ENCODE data around the gene ME3. TPM values are rescaled to one million over a fixed set of nuclear protein-coding genes. Genes with fewer than 3 reads are reported as not detected.

Gene ME3
- total and polyA plus RNA-seq, 4 donors, result 7.4 to 38.7 (median 21.2) TPM

- Histone ChIP-seq H3K27ac (ENCODE audit: low read depth in 1 of 2, low read length in 1 of 2) (no peak overlapping the region), H3K27me3 (ENCODE audit: control insufficient read depth in 3 of 3, insufficient read depth in 3 of 3, low read length in 2 of 3) (no peaks in the 10 kb centered on the region), H3K4me1 (ENCODE audit: control insufficient read depth in 5 of 5, insufficient read depth in 5 of 5, low read length in 5 of 5) (peaks cover 0 to 7% (median 0%) of the 10 kb centered on the region in 5 donors), H3K36me3 (ENCODE audit: control insufficient read depth in 4 of 4, insufficient read depth in 4 of 4, low read length in 4 of 4) (no peaks in the 10 kb centered on the region), H3K9ac (ENCODE audit: insufficient read depth in 1 of 2, low read length in 2 of 2) (no peak overlapping the region), H3K9me3 (ENCODE audit: control insufficient read depth in 4 of 4, insufficient read depth in 3 of 4, low read length in 3 of 4) (no peaks in the 10 kb centered on the region), H3K4me3 (no peak overlapping the region)
- 87 to 89% methylated on average over 2 of the region's 2 CpGs for WGBS, 2 donors
- TF ChIP-seq CTCF (IDR thresholded peaks at IDR 0.05; ENCODE audit: control extremely low read depth, extremely low read depth), result no peak
- no peak for ATAC-seq (ENCODE audit: insufficient read depth, low FRiP score)
- no peak for DNase-seq
Observed at GRCh38 chr11:86708669-86709068, 36.3 kb upstream of the ME3 start.

DNA sequence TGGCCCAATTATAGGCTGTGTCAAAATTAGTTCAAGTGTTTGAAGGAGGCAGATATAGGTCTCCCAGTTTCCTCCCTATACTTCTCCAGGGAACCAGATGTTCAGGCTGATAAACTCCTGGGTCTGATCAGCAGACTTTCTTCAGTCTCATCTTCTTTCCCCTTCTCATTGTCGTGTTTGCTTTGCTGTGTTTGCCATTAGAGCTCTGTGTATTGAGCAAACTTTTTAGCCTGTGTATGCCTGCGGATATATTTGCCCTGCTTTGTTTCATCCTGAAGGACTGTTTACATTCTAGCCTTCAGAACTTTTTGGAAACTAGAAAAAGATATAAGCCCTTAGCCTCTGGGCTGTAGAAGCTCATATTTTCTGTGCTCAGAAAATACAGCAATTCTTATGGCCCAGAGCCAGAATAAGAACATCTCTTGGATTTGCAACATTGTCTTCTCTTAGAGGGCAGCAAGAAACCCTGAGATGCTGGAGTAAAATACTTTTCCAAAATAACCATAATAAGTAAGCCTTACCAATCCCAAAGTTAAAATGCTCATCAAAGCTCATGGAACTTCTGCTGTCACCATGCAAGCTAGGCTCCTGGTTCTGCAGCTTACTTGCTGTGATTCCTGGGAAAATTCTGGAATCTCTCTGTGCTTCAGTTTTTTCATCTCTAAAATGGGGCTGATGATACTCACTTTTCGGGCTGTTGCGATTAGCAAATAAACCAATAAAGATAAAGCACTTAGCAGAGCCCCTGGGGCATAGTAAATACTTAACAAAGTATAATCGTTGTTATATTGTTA, 34.1 kb upstream of the ME3 start:
- Histone ChIP-seq H3K27ac (ENCODE audit: low read depth in 1 of 2, low read length in 1 of 2) (no peak overlapping the region), H3K36me3 (ENCODE audit: control insufficient read depth in 4 of 4, insufficient read depth in 4 of 4, low read length in 4 of 4) (no peaks in the 10 kb centered on the region), H3K9ac (ENCODE audit: insufficient read depth in 1 of 2, low read length in 2 of 2) (no peak overlapping the region), H3K4me1 (ENCODE audit: control insufficient read depth in 5 of 5, insufficient read depth in 5 of 5, low read length in 5 of 5) (peaks cover 0 to 7% (median 0%) of the 10 kb centered on the region in 5 donors), H3K9me3 (ENCODE audit: control insufficient read depth in 4 of 4, insufficient read depth in 3 of 4, low read length in 3 of 4) (no peaks in the 10 kb centered on the region), H3K4me3 (no peak overlapping the region), H3K27me3 (ENCODE audit: control insufficient read depth in 3 of 3, insufficient read depth in 3 of 3, low read length in 2 of 3) (no peaks in the 10 kb centered on the region)
- DNase-seq (peak in 1 of 3 donors; percentile 36), ATAC-seq (ENCODE audit: insufficient read depth, low FRiP score) (no peak)
- 76 to 78% methylated on average over 5 of the region's 5 CpGs for WGBS, 2 donors
- no peak for TF ChIP-seq CTCF (IDR thresholded peaks at IDR 0.05; ENCODE audit: control extremely low read depth, extremely low read depth)

DNA sequence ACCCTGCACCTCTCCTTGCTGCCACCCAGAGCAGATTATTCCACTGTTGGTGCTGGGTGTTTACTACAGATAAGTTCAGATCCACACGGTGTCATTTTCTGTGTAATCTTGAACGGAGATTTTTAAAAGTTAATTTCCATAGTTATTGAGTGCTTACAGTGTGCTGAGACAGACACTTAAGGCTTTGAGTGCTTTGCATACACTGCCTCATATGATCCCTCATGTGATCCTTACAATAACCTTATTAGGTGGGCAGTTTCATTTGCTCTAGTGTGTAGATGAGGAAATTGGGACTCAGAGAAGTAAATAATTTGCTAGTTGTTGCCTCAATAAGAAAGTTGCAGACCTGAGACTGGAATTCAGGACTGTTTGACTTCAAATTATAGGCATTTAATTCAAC, 32.3 kb upstream of the ME3 start:
- H3K9me3 ChIP-seq (ENCODE audit: control insufficient read depth in 4 of 4, insufficient read depth in 3 of 4, low read length in 3 of 4), result no peaks in the 10 kb centered on the region
- WGBS, 2 donors, result 74 to 88% methylated on average over 2 of the region's 2 CpGs
- DNase-seq (peak in 1 of 3 donors; percentile 26), ATAC-seq (ENCODE audit: insufficient read depth, low FRiP score) (peak; percentile 59)
- no peaks in the 10 kb centered on the region for H3K27me3 ChIP-seq (ENCODE audit: control insufficient read depth in 3 of 3, insufficient read depth in 3 of 3, low read length in 2 of 3)
- peaks cover 0 to 7% (median 0%) of the 10 kb centered on the region in 5 donors for H3K4me1 ChIP-seq (ENCODE audit: control insufficient read depth in 5 of 5, insufficient read depth in 5 of 5, low read length in 5 of 5)
- H3K27ac ChIP-seq (ENCODE audit: low read depth in 1 of 2, low read length in 1 of 2), result no peak overlapping the region
- no peak overlapping the region for H3K4me3 ChIP-seq
- TF ChIP-seq CTCF (IDR thresholded peaks at IDR 0.05; ENCODE audit: control extremely low read depth, extremely low read depth), result no peak
- H3K9ac ChIP-seq (ENCODE audit: insufficient read depth in 1 of 2, low read length in 2 of 2), result no peak overlapping the region
- no peaks in the 10 kb centered on the region for H3K36me3 ChIP-seq (ENCODE audit: control insufficient read depth in 4 of 4, insufficient read depth in 4 of 4, low read length in 4 of 4)
